Prostate gland (tissue), 2 donors: ENCODE measurements around the gene CD46.
A peak's percentile ranks its signal among the peaks of the same experiment; 100 is the strongest.

ENCODE experiments used
- CTCF ChIP-seq, 4 experiments: fragments of 200-600 bp in 2 of 4; fragments of 450-650 bp in 2 of 4; sonication (generic) in 2 of 4; IDR thresholded peaks; 1 replicate in 3 of 4; 2 replicates in 1 of 4; pipeline ENCODE4 v1.5.1; 2016 to 2019; ENCODE audit warnings: antibody characterized with exemption in 4 of 4, mild to moderate bottlenecking in 2 of 4, moderate library complexity in 2 of 4
- POLR2AphosphoS5 ChIP-seq: sonication (generic); formaldehyde crosslinking; IDR thresholded peaks from one replicate; pipeline ENCODE4 v1.6.1; 2017; ENCODE audit warnings: antibody characterized with exemption

GRCh38 chr1:207810606-207811295 lies 58.9 kb downstream of the CD46 start:
- TF ChIP-seq CTCF (IDR thresholded peaks at IDR 0.05) (no peak), POLR2AphosphoS5 (peak; percentile 5)
